ENCODE measurements around the gene PIGC. TPM values are rescaled to one million over a fixed set of nuclear protein-coding genes. Genes with fewer than 3 reads are reported as not detected.

PIGC gene
- total RNA-seq, 1 experiment from 2014 or later: 26.1 TPM

DNA sequence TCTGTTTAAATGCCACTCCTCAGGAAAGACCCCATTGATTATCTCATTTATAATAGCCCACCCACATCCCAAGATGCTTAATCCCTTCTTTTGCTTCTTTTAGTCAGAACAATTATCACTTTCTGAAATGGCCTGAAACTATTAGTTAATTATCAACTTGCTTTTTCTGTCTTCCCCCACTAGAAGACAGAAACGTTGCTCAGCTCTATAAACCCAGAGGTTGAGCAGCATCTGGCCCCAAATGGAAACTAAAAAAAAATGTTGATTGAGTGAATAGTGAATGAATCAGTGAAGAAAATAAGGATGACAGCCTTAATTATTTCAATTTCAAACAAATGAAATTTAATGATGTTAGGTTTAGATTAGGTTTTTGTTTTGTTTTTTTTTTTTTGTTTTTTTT, 38.2 kb upstream of the PIGC start:
- BruUV-seq (replicated peaks): no TSS peak
- no peaks in the 10 kb centered on the region for H3K27me3 ChIP-seq (replicated peaks; ENCODE audit: control insufficient read depth, insufficient read depth, low read length)
- H3K9me3 Mint-ChIP-seq (ENCODE audit: unreplicated experiment): no peaks in the 10 kb centered on the region
- H3K9me3 ChIP-seq: no peaks in the 10 kb centered on the region
- ChIA-PET CTCF (interaction anchor here (0.7 kb wide), 1 partner anchor 39 kb away, joined by 4 read pairs; no protein-coding TSS in a partner anchor), POLR2A (no interaction called here)
- no peak for DNase-seq
- H3K4me1 Mint-ChIP-seq (ENCODE audit: low read depth, unreplicated experiment): peaks cover 49% of the 10 kb centered on the region
- H3K4me3 Mint-ChIP-seq (ENCODE audit: unreplicated experiment): no peak overlapping the region
- no peaks in the 10 kb centered on the region for H3K27me3 Mint-ChIP-seq (ENCODE audit: insufficient read depth, unreplicated experiment)
- TF ChIP-seq, protein P1, sequence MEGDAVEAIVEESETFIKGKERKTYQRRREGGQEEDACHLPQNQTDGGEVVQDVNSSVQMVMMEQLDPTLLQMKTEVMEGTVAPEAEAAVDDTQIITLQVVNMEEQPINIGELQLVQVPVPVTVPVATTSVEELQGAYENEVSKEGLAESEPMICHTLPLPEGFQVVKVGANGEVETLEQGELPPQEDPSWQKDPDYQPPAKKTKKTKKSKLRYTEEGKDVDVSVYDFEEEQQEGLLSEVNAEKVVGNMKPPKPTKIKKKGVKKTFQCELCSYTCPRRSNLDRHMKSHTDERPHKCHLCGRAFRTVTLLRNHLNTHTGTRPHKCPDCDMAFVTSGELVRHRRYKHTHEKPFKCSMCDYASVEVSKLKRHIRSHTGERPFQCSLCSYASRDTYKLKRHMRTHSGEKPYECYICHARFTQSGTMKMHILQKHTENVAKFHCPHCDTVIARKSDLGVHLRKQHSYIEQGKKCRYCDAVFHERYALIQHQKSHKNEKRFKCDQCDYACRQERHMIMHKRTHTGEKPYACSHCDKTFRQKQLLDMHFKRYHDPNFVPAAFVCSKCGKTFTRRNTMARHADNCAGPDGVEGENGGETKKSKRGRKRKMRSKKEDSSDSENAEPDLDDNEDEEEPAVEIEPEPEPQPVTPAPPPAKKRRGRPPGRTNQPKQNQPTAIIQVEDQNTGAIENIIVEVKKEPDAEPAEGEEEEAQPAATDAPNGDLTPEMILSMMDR (IDR thresholded peaks at IDR 0.05; ENCODE audit: insufficient read depth in 1 of 2, low read depth in 1 of 2, low read length in 1 of 2, severe bottlenecking in 1 of 2, unreplicated experiment in 1 of 2): no peak
- no peaks in the 10 kb centered on the region for H3K36me3 Mint-ChIP-seq (ENCODE audit: insufficient read depth, unreplicated experiment)
- no peak overlapping the region for H3K27ac Mint-ChIP-seq (ENCODE audit: unreplicated experiment)
- H3K4me1 ChIP-seq: peaks cover 72% of the 10 kb centered on the region
- H3K36me3 ChIP-seq (ENCODE audit: control insufficient read depth, insufficient read depth, low read length): no peaks in the 10 kb centered on the region
- H3K4me3 ChIP-seq (ENCODE audit: low read depth, low read length): no peak overlapping the region
- intact Hi-C loops (cut with micrococcal nuclease; ENCODE audit: unreplicated experiment): no loop called here

GRCh38 chr1:172480431-172480830, 36.6 kb upstream of the PIGC start:
- DNase-seq: no peak
- Mint-ChIP-seq H3K4me1 (ENCODE audit: low read depth, unreplicated experiment) (peaks cover 58% of the 10 kb centered on the region), H3K27me3 (ENCODE audit: insufficient read depth, unreplicated experiment) (no peaks in the 10 kb centered on the region), H3K9me3 (ENCODE audit: unreplicated experiment) (no peaks in the 10 kb centered on the region), H3K36me3 (ENCODE audit: insufficient read depth, unreplicated experiment) (no peaks in the 10 kb centered on the region), H3K4me3 (ENCODE audit: unreplicated experiment) (no peak overlapping the region), H3K27ac (ENCODE audit: unreplicated experiment) (peak overlapping the region; percentile 27)
- TF ChIP-seq, protein P1 (IDR thresholded peaks at IDR 0.05; ENCODE audit: insufficient read depth in 1 of 2, low read depth in 1 of 2, low read length in 1 of 2, severe bottlenecking in 1 of 2, unreplicated experiment in 1 of 2): no peak
- Histone ChIP-seq H3K36me3 (ENCODE audit: control insufficient read depth, insufficient read depth, low read length) (no peaks in the 10 kb centered on the region), H3K4me1 (peaks cover 72% of the 10 kb centered on the region), H3K27me3 (replicated peaks; ENCODE audit: control insufficient read depth, insufficient read depth, low read length) (no peaks in the 10 kb centered on the region), H3K9me3 (no peaks in the 10 kb centered on the region), H3K4me3 (ENCODE audit: low read depth, low read length) (no peak overlapping the region)
- ChIA-PET CTCF (no interaction called here), POLR2A (interaction anchor here (0.7 kb wide), 1 partner anchor 8 kb away, joined by 3 read pairs; no protein-coding TSS in a partner anchor)
- BruUV-seq (replicated peaks): no TSS peak
- intact Hi-C loops (cut with micrococcal nuclease; ENCODE audit: unreplicated experiment): no loop called here

DNA sequence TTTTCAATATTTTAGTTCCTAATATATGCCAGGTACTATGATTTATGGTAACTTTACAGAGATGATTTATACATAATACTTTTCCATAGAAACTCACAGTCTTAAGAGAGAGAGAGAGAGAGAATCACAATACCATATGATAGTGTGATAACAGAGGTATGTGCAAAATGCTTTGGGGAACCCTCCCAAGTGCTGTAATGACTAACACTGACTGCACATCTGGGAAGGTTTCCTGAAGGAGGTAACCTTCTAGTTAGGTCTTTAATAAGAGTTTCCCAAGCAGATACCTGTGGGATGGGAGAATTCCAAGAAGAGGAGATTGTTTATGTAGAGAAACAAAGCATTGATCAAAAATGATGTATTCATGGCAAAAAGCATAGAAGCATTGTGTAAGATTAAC, 34.6 kb upstream of the PIGC start:
- H3K9me3 ChIP-seq: no peaks in the 10 kb centered on the region
- no peak for DNase-seq
- TF ChIP-seq, protein P1 (IDR thresholded peaks at IDR 0.05; ENCODE audit: insufficient read depth in 1 of 2, low read depth in 1 of 2, low read length in 1 of 2, severe bottlenecking in 1 of 2, unreplicated experiment in 1 of 2): no peak
- Mint-ChIP-seq H3K27ac (ENCODE audit: unreplicated experiment) (peak overlapping the region; percentile 90), H3K9me3 (ENCODE audit: unreplicated experiment) (no peaks in the 10 kb centered on the region), H3K4me1 (ENCODE audit: low read depth, unreplicated experiment) (peaks cover 52% of the 10 kb centered on the region), H3K4me3 (ENCODE audit: unreplicated experiment) (no peak overlapping the region), H3K36me3 (ENCODE audit: insufficient read depth, unreplicated experiment) (no peaks in the 10 kb centered on the region), H3K27me3 (ENCODE audit: insufficient read depth, unreplicated experiment) (no peaks in the 10 kb centered on the region)
- no TSS peak for BruUV-seq (replicated peaks)
- no peaks in the 10 kb centered on the region for H3K36me3 ChIP-seq (ENCODE audit: control insufficient read depth, insufficient read depth, low read length)
- no peaks in the 10 kb centered on the region for H3K27me3 ChIP-seq (replicated peaks; ENCODE audit: control insufficient read depth, insufficient read depth, low read length)
- H3K4me1 ChIP-seq: peaks cover 71% of the 10 kb centered on the region
- intact Hi-C loops (cut with micrococcal nuclease; ENCODE audit: unreplicated experiment): loop anchor here (1.0 kb wide), 1 partner anchor 8 kb away; no protein-coding TSS in a partner anchor
- ChIA-PET CTCF (no interaction called here), POLR2A (no interaction called here)
- no peak overlapping the region for H3K4me3 ChIP-seq (ENCODE audit: low read depth, low read length)
